22Rv1 (cell line): ENCODE results near the gene LSM8.

ENCODE experiments used
- ZFX ChIP-seq: fragments of 450-650 bp; IDR thresholded peaks from 2 replicates; pipeline ENCODE4 v1.6.1; 2017; ENCODE audit warnings: antibody characterized with exemption, borderline replicate concordance
- TF ChIP-seq, protein P1 (sequence below): fragments of 450-650 bp; IDR thresholded peaks from 2 replicates; pipeline ENCODE4 v1.5.1; 2017; ENCODE audit warnings: mild to moderate bottlenecking

DNA sequence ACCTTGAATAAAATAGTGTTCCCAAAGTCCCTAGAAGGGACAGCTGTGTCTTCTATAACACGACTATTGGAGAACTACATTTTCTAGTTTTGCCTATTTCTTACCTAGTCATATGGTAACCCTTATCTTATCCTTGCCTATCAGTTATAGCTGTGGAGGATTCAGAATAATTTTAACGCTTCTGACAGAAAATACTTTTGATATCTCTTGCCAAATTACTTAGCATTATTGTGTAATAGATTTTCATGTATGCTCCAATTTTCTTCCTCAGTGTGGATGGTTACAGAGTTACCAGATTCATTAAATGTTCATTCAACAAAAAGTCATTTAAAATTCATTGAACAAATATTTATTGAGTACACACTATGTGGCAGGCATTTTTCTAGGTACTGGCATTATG, 34.6 kb upstream of the LSM8 start:
- TF ChIP-seq, protein P1, sequence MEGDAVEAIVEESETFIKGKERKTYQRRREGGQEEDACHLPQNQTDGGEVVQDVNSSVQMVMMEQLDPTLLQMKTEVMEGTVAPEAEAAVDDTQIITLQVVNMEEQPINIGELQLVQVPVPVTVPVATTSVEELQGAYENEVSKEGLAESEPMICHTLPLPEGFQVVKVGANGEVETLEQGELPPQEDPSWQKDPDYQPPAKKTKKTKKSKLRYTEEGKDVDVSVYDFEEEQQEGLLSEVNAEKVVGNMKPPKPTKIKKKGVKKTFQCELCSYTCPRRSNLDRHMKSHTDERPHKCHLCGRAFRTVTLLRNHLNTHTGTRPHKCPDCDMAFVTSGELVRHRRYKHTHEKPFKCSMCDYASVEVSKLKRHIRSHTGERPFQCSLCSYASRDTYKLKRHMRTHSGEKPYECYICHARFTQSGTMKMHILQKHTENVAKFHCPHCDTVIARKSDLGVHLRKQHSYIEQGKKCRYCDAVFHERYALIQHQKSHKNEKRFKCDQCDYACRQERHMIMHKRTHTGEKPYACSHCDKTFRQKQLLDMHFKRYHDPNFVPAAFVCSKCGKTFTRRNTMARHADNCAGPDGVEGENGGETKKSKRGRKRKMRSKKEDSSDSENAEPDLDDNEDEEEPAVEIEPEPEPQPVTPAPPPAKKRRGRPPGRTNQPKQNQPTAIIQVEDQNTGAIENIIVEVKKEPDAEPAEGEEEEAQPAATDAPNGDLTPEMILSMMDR, result no peak
- TF ChIP-seq ZFX, result no peak
